Pancreas (tissue), 10 donors: ENCODE measurements around the gene SEC11A. TPM values are rescaled to one million over a fixed set of nuclear protein-coding genes. Genes with fewer than 3 reads are reported as not detected.

Experiments used
- ATAC-seq, 4 donors: fragments of 200-7000 bp; cut with Tn5 transposase; one replicate each; pipeline versions ENCODE4 v1.8.0 to v1.9.1; 2020; ENCODE audit warnings: mild to moderate bottlenecking in 4 of 4, moderate library complexity in 4 of 4
- DNase-seq, 6 donors: peaks; one replicate each; pipeline ENCODE4 v3.0.0-alpha.2; 2020
- FAIRE-seq: peaks from 2 replicates; lab custom pipeline; 2012; peaks lifted over from hg19 to GRCh38; lab: Jason Lieb, UNC
- H3K27ac ChIP-seq, 4 donors: fragments of 200-600 bp; sonication (generic); 1 replicate in 3 of 4; 2 replicates in 1 of 4; pipeline versions ENCODE4 v1.5.0 to v1.8.0; 2020
- H3K27me3 ChIP-seq, 4 donors: fragments of 200-600 bp; one replicate each; pipeline ENCODE4 v1.8.0; 2021
- H3K36me3 ChIP-seq, 3 donors: fragments of 200-600 bp; sonication (generic) in 1 of 3; one replicate each; pipeline versions ENCODE4 v1.5.0 to v1.8.0; 2020 to 2021
- H3K4me1 ChIP-seq, 3 donors: fragments of 200-600 bp; one replicate each; pipeline ENCODE4 v1.8.0; 2021
- H3K4me3 ChIP-seq, 4 donors: fragments of 200-600 bp; sonication (generic) in 2 of 4; one replicate each; pipeline versions ENCODE4 v1.5.0 to v1.8.0; 2020 to 2021
- H3K9me3 ChIP-seq, 4 donors: fragments of 200-600 bp; one replicate each; pipeline ENCODE4 v1.8.0; 2021
- WGBS, 2 donors: extraction: QIAGEN DNeasy Blood & Tissue Kit; methylation state at CpG; one replicate each; pipeline ENCODE4 v1.1.7; 2013; 5-methylcytosine and 5-hydroxymethylcytosine counted together
- intact Hi-C, 3 donors: fragments of 100-400 bp; cut with DNase I; formaldehyde crosslinking; loops; one replicate each; pipeline versions ENCODE4 v1.11.1 to v1.14.2; 2022
- polyA plus RNA-seq, 2 donors: library from polyadenylated mRNA; stranded (reverse); fragments of 200-250 nt; gene quantifications; one replicate each; pipeline ENCODE4 v1.2.3, GENCODE V29; 2013
- total RNA-seq, 6 donors: library from RNA; stranded (reverse); fragmentation: NEBNext Ultra II Directional in 4 of 6; extraction: Animal tissue kit (Norgen Biotek cat#: 25700) in 4 of 6; gene quantifications; one replicate each; pipeline versions ENCODE4 v1.2.1 to v1.2.4, GENCODE V29; 2021 to 2023
- TF ChIP-seq, protein P1 (sequence below), 4 donors: fragments of 200-600 bp; sonication (generic) in 3 of 4; IDR thresholded peaks; one replicate each; pipeline versions ENCODE4 v1.5.0 to v1.8.0; 2021; ENCODE audit warnings: antibody characterized with exemption in 4 of 4
- donor health status: healthy with polysubstance abuse.
- donor health status: DM: no; HTN: no; CAD: no; lungs with moderate emphysema.
- donor health status: DM: no; HTN: no; CAD: no.
- donor health status: control.
- donor health status: control.
- donor health status: Bipolar disorder and iron deficiency.
- donor health status: DM: yes; HTN: yes; CAD: no.
- donor health status: DM: no; HTN: no; CAD: no.
- donor health status: DM: no; HTN: no; CAD: no.
- donor health status: DM: yes; HTN: yes; CAD: no.

The SEC11A gene
- total and polyA plus RNA-seq, 8 donors, result 43.7 to 98.7 (median 69.5) TPM

DNA sequence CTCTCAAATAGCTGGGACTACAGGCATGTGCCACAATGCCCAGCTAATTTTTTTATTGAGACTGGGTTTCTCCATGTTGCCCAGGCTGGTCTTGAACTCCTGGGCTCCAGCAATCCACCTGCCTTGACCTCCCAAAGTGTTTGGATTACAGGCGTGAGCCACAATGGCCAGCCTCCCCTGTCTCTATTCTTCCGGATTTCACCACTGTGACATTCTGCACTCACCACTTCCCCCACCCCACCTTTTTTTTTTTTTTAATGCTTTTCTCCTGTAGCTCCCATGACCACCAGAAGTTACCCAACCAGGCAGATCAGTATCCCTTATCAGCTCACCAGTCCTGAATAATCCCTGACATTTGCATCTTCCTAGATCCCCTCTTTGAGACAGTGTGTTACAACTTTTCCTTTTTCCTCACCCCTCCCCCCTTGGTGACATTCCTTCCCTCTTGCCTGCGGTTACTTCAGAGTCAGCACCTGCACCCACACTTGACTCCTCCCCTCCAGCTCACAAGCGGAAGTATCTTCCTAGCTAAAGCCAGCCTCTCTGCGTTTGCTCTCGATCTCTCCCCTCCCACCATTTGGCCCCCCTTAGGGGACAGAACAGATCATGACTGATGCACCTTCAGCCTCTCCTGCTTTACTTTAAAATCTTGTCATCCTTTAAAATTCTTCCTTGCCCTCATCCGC is 19.0 kb upstream of the SEC11A start:
- Histone ChIP-seq H3K4me1 (peaks cover 0 to 2% (median 0%) of the 10 kb centered on the region in 3 donors), H3K4me3 (peak overlapping the region in 2 of 4 donors; percentile 4 to 30), H3K27me3 (no peaks in the 10 kb centered on the region), H3K27ac (peak overlapping the region in 2 of 4 donors; percentile 57 to 62), H3K36me3 (no peaks in the 10 kb centered on the region), H3K9me3 (no peaks in the 10 kb centered on the region)
- 24 to 25% methylated on average over 7 of the region's 7 CpGs for WGBS, 2 donors
- FAIRE-seq, result no peak
- TF ChIP-seq, protein P1, sequence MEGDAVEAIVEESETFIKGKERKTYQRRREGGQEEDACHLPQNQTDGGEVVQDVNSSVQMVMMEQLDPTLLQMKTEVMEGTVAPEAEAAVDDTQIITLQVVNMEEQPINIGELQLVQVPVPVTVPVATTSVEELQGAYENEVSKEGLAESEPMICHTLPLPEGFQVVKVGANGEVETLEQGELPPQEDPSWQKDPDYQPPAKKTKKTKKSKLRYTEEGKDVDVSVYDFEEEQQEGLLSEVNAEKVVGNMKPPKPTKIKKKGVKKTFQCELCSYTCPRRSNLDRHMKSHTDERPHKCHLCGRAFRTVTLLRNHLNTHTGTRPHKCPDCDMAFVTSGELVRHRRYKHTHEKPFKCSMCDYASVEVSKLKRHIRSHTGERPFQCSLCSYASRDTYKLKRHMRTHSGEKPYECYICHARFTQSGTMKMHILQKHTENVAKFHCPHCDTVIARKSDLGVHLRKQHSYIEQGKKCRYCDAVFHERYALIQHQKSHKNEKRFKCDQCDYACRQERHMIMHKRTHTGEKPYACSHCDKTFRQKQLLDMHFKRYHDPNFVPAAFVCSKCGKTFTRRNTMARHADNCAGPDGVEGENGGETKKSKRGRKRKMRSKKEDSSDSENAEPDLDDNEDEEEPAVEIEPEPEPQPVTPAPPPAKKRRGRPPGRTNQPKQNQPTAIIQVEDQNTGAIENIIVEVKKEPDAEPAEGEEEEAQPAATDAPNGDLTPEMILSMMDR (IDR thresholded peaks at IDR 0.05), result no peak
- DNase-seq, result peak in 4 of 6 donors; percentile 44 to 79 (median 46)
- intact Hi-C loops, result no loop called here
- peak; percentile 90 to 99 (median 95) for ATAC-seq

DNA sequence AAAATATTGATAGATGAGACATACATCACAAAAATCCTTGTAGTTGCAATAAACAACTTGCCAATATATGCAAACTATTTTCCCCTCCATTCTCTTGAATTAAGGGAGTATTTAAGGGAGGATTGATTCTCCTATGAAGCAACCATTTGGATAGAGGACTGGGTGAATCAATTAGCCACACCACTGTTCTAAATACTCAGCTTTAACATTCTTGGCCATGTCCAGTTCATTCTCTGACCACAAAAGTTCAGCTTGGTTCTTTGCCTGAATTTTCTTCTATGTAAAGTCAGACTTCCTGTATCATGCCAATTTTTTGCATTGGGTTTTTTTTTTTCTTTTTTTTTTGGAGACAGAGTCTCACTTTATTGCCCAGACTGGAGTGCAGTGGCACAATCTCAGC is 15.8 kb upstream of the SEC11A start:
- Histone ChIP-seq H3K27me3 (no peaks in the 10 kb centered on the region), H3K27ac (no peak overlapping the region), H3K36me3 (no peaks in the 10 kb centered on the region), H3K4me3 (no peak overlapping the region), H3K4me1 (peaks cover 0 to 2% (median 0%) of the 10 kb centered on the region in 3 donors), H3K9me3 (no peaks in the 10 kb centered on the region)
- intact Hi-C loops, result no loop called here
- FAIRE-seq, result no peak
- TF ChIP-seq, protein P1 (IDR thresholded peaks at IDR 0.05), result no peak
- no peak for ATAC-seq
- DNase-seq, result no peak

DNA sequence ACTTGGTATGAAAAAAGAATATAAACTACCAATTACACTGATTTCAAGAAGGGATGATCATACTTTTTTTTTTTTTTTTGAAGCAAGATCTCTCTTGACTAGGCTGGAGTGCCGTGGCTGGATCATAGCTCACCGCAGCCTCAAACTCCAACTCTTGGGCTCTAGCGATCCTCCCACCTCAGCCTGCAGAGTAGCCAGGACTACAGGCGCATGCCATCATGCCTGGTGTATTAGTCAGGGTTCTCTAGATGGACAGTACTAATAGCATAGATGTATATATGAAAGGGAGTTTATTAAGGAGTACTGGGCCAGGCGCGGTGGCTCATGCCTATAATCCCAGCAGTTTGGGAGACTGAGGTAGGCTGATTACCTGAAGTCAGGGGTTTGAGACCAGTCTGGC is 11.5 kb upstream of the SEC11A start:
- FAIRE-seq (no peak), ATAC-seq (no peak), DNase-seq (no peak)
- TF ChIP-seq, protein P1 (IDR thresholded peaks at IDR 0.05), result no peak
- H3K4me1 ChIP-seq, result no peaks in the 10 kb centered on the region
- WGBS, 2 donors, result 94 to 96% methylated on average over 6 of the region's 6 CpGs
- no peaks in the 10 kb centered on the region for H3K36me3 ChIP-seq
- H3K9me3 ChIP-seq, result no peaks in the 10 kb centered on the region
- intact Hi-C loops, result no loop called here
- H3K27me3 ChIP-seq, result no peaks in the 10 kb centered on the region
- H3K27ac ChIP-seq, result no peak overlapping the region
- no peak overlapping the region for H3K4me3 ChIP-seq

DNA sequence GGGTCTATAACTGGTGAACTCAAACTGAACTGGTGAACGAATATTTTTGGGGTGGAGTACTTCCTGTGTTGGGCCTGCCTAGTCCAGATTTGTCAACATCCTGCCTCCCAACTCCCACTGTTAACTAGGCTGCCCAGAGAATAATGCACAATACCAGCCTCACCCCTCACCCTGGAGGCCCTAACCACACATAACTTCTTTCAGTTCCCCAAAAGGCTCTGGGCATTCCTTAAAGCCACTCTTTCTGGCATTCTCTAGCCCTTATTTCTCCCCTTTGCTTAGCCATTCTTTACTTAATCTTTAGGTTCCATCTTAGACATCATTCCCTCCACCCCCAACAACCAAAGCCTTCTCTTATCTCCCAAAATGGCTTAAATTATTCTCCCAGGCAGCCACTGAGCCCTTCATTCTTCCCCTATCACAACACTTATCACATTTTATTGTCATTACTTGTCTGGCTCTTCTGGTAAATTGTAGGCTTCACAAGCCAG is 9.1 kb upstream of the SEC11A start:
- DNase-seq (no peak), ATAC-seq (peak in 3 of 4 donors; percentile 40 to 75 (median 74)), FAIRE-seq (no peak)
- Histone ChIP-seq H3K27me3 (no peaks in the 10 kb centered on the region), H3K4me3 (no peak overlapping the region), H3K36me3 (no peaks in the 10 kb centered on the region), H3K4me1 (no peaks in the 10 kb centered on the region), H3K9me3 (no peaks in the 10 kb centered on the region), H3K27ac (peak overlapping the region in 1 of 4 donors; percentile 23)
- intact Hi-C loops, result no loop called here
- TF ChIP-seq, protein P1 (IDR thresholded peaks at IDR 0.05), result no peak
- 68 to 73% methylated on average over 1 of the region's 1 CpG for WGBS, 2 donors

DNA sequence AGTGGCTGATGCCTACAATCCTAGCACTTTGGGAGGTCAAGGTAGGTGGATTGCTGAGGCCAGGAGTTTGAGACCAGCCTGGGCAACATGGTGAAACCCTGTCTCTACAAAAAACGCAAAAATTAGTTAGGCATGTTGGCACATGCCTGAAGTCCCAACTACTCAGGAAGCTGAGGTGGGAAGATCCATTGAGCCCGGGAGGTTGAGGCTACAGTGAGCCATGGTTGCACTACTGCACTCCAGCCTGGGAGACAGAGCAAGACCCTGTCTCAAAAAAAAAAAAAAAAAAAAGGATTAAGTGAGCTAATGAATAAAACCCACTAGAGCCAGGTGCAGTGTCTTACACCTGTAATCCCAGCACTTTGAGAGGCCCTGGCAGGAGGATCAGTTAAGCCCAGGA is 6.7 kb upstream of the SEC11A start:
- Histone ChIP-seq H3K36me3 (no peaks in the 10 kb centered on the region), H3K4me1 (no peaks in the 10 kb centered on the region), H3K27me3 (no peaks in the 10 kb centered on the region), H3K27ac (no peak overlapping the region), H3K4me3 (no peak overlapping the region), H3K9me3 (no peaks in the 10 kb centered on the region)
- ATAC-seq (no peak), FAIRE-seq (no peak), DNase-seq (no peak)
- WGBS, 2 donors, result 77 to 91% methylated on average over 2 of the region's 2 CpGs
- intact Hi-C loops, result no loop called here
- TF ChIP-seq, protein P1 (IDR thresholded peaks at IDR 0.05), result no peak
